ENCODE results near the gene NME3. TPM values are rescaled to one million over a fixed set of nuclear protein-coding genes. Genes with fewer than 3 reads are reported as not detected.
A peak's percentile ranks its signal among the peaks of the same experiment; 100 is the strongest.

NME3 gene
- total and polyA plus RNA-seq, 9 of the 15 experiments (the other 6 are each of a cell fraction or from before 2014, with no cell fraction given) = 0.68 to 76.3 (median 11.5) TPM

- Histone ChIP-seq H3K9me1 (ENCODE audit: control insufficient read depth, insufficient read depth, low read length) (no peaks in the 10 kb centered on the region), H3K36me3 (ENCODE audit: control insufficient read depth, insufficient read depth, low read length) (peaks cover 65% of the 10 kb centered on the region; the same call in 2 of the 3 replicates), H4K20me1 (replicated peaks; ENCODE audit: control insufficient read depth, insufficient read depth, low read length) (no peaks in the 10 kb centered on the region), H3K4me1 (replicated peaks in 1 of 2; ENCODE audit: control insufficient read depth in 2 of 2, insufficient read depth in 2 of 2, low read length in 2 of 2) (peaks cover 9 to 83% of the 10 kb centered on the region in 2 experiments; a peak in 4 of 5 replicates), H3K9ac (ENCODE audit: insufficient read depth in 1 of 2, low read depth in 2 of 2, low read length in 2 of 2) (peak overlapping the region in 1 of 2 experiments; percentile 79; a peak in 1 of 4 replicates), H2AFZ (ENCODE audit: low read depth, low read length) (no peak overlapping the region), H3K27me3 (ENCODE audit: control insufficient read depth in 2 of 2, insufficient read depth in 2 of 2, low read length in 2 of 2) (no peaks in the 10 kb centered on the region), H3K4me2 (ENCODE audit: insufficient read depth, low read length) (no peak overlapping the region), H3K4me3 (no peak overlapping the region), H3K79me2 (ENCODE audit: control insufficient read depth, insufficient read depth, low read length) (no peaks in the 10 kb centered on the region; the same call in 2 of the 3 replicates), H3K9me3 (replicated peaks; ENCODE audit: control insufficient read depth, insufficient read depth, low read depth, low read length) (no peaks in the 10 kb centered on the region), H3K27ac (ENCODE audit: extremely low read depth, low read depth, low read length) (no peak overlapping the region)
- 94% methylated on average over 19 of the region's 30 CpGs for WGBS (ENCODE audit: insufficient coverage, low coverage, missing lambda C conversion rate)
- intact Hi-C loops (cut with micrococcal nuclease) = no loop called here
- BruUV-seq (replicated peaks) = no TSS peak
- POLR2A ChIA-PET = interaction anchor here (0.6 kb wide), 1 partner anchor 1045 kb away, joined by 3 read pairs; no protein-coding TSS in a partner anchor
- DNase-seq (ENCODE audit: extremely low read depth in 1 of 4, low spot score in 3 of 4) = no peak
- FAIRE-seq = no peak
- CTCF ChIA-PET (ENCODE audit: low intra/inter-chr PET ratio) = no interaction called here
- no peak for ATAC-seq
- in situ Hi-C loops (cut with MboI) = loop anchor here (5.0 kb wide), 1 partner anchor 50 kb away; no protein-coding TSS in a partner anchor
- TF ChIP-seq CGGBP1 (CRISPR knock-in tag; IDR thresholded peaks at IDR 0.05) = no peak
- TF ChIP-seq ZBTB1 (CRISPR knock-in tag; IDR thresholded peaks at IDR 0.05; ENCODE audit: borderline replicate concordance, low read depth) = 0 out of 2 replicates have a peak, but pooled peaks have one; percentile 19
- no peak for TF ChIP-seq ZNF311 (CRISPR knock-in tag; IDR thresholded peaks at IDR 0.05)
Measured at GRCh38 chr16:1762196-1762878, 9.0 kb downstream of the NME3 start.

GRCh38 chr16:1761751-1762150, 9.6 kb downstream of the NME3 start:
- ATAC-seq (no peak), FAIRE-seq (no peak), DNase-seq (ENCODE audit: extremely low read depth in 1 of 4, low spot score in 3 of 4) (no peak)
- no peaks in the 10 kb centered on the region; the same call in 2 of the 3 replicates for H3K79me2 ChIP-seq (ENCODE audit: control insufficient read depth, insufficient read depth, low read length)
- WGBS (ENCODE audit: insufficient coverage, low coverage, missing lambda C conversion rate) = 93% methylated on average over 14 of the region's 15 CpGs
- ChIA-PET CTCF (ENCODE audit: low intra/inter-chr PET ratio) (no interaction called here), POLR2A (no interaction called here)
- H3K9ac ChIP-seq (ENCODE audit: insufficient read depth in 1 of 2, low read depth in 2 of 2, low read length in 2 of 2) = no peak overlapping the region; a peak in 1 of 4 replicates
- no peaks in the 10 kb centered on the region for H4K20me1 ChIP-seq (replicated peaks; ENCODE audit: control insufficient read depth, insufficient read depth, low read length)
- peaks cover 59% of the 10 kb centered on the region; the same call in 2 of the 3 replicates for H3K36me3 ChIP-seq (ENCODE audit: control insufficient read depth, insufficient read depth, low read length)
- intact Hi-C loops (cut with micrococcal nuclease) = no loop called here
- BruUV-seq (replicated peaks) = no TSS peak
- no peak overlapping the region for H3K27ac ChIP-seq (ENCODE audit: extremely low read depth, low read depth, low read length)
- no peak overlapping the region for H3K4me2 ChIP-seq (ENCODE audit: insufficient read depth, low read length)
- in situ Hi-C loops (cut with MboI) = loop anchor here (5.0 kb wide), 1 partner anchor 49 kb away; no protein-coding TSS in a partner anchor
- no peak overlapping the region for H2AFZ ChIP-seq (ENCODE audit: low read depth, low read length)
- no peaks in the 10 kb centered on the region for H3K9me3 ChIP-seq (replicated peaks; ENCODE audit: control insufficient read depth, insufficient read depth, low read depth, low read length)
- H3K4me1 ChIP-seq (replicated peaks in 1 of 2; ENCODE audit: control insufficient read depth in 2 of 2, insufficient read depth in 2 of 2, low read length in 2 of 2) = peaks cover 9 to 78% of the 10 kb centered on the region in 2 experiments; a peak in 4 of 5 replicates
- H3K4me3 ChIP-seq = no peak overlapping the region
- H3K27me3 ChIP-seq (ENCODE audit: control insufficient read depth in 2 of 2, insufficient read depth in 2 of 2, low read length in 2 of 2) = no peaks in the 10 kb centered on the region
- no peaks in the 10 kb centered on the region for H3K9me1 ChIP-seq (ENCODE audit: control insufficient read depth, insufficient read depth, low read length)
- TF ChIP-seq TCFL5 (CRISPR knock-in tag; conservative IDR thresholded peaks at IDR 0.05) = no peak
- TF ChIP-seq PHF8 (IDR thresholded peaks at IDR 0.05; ENCODE audit: borderline replicate concordance, low read length) = no peak
- TF ChIP-seq ZNF551 (CRISPR knock-in tag; IDR thresholded peaks at IDR 0.05) = no peak
- no peak for TF ChIP-seq ZNF561 (CRISPR knock-in tag; conservative IDR thresholded peaks at IDR 0.05)
- no peak for TF ChIP-seq TEAD2 (tag; IDR thresholded peaks at IDR 0.05)
- no peak for TF ChIP-seq PRMT5 (CRISPR knock-in tag; IDR thresholded peaks at IDR 0.05)
- no peak for TF ChIP-seq XRCC4 (IDR thresholded peaks at IDR 0.05; ENCODE audit: extremely low read depth, insufficient read depth, insufficient read length)
- TF ChIP-seq ELK1 (CRISPR knock-in tag; IDR thresholded peaks at IDR 0.05) = no peak
- no peak for TF ChIP-seq ETV1 (tag; conservative IDR thresholded peaks at IDR 0.05; ENCODE audit: low read depth)
- TF ChIP-seq ZC3H8 (IDR thresholded peaks at IDR 0.05) = no peak
- no peak for TF ChIP-seq E2F5 (CRISPR knock-in tag; IDR thresholded peaks at IDR 0.05)
